IMR-90 (cell line): Measurements from ENCODE around the gene C10orf105. TPM values are rescaled to one million over a fixed set of nuclear protein-coding genes. Genes with fewer than 3 reads are reported as not detected.

Source experiments
- ATAC-seq: fragments of 200-7000 bp; cut with Tn5 transposase; 2 replicates; pipeline ENCODE4 v1.9.1; 2020; ENCODE audit warnings: low read depth, mild to moderate bottlenecking, moderate library complexity
- BruUV-seq: library from RNA; stranded (reverse); fragments of 400-500 nt; replicated peaks from 2 replicates; lab custom pipeline; 2021; lab: Mats Ljungman, UMichigan
- CTCF ChIA-PET: fragments of 300-600 bp; formaldehyde crosslinking; extraction: SDS; loops from one replicate; lab custom pipeline; 2021; ENCODE audit warnings: antibody characterized with exemption; lab: Yijun Ruan, JAX
- POLR2A ChIA-PET: fragments of 300-600 bp; sonication (Branson Sonifier 250); formaldehyde crosslinking; loops from one replicate; lab custom pipeline; 2022; ENCODE audit warnings: antibody characterized with exemption; ENCODE audit not compliant: unreplicated experiment; lab: Charles Lee
- DNase-seq: peaks from one replicate; pipeline ENCODE4 v3.0.0; 2013
- H2AFZ ChIP-seq: replicated peaks from 2 replicates; pipeline ENCODE3; 2013; ENCODE audit warnings: low read length, mild to moderate bottlenecking; ENCODE audit not compliant: poor library complexity
- H2AK5ac ChIP-seq: 2 replicates; pipeline ENCODE4 v1.6.1; 2013; ENCODE audit warnings: low read depth, low read length, inconsistent platforms
- H2AK9ac ChIP-seq: replicated peaks from 2 replicates; pipeline ENCODE3; 2013; ENCODE audit warnings: mild to moderate bottlenecking, low read depth, low read length, moderate library complexity; ENCODE audit not compliant: poor library complexity
- H2BK120ac ChIP-seq: 2 replicates; pipeline ENCODE4 v1.6.1; 2013; ENCODE audit warnings: low read depth, low read length, inconsistent platforms
- H2BK15ac ChIP-seq: 3 replicates; pipeline ENCODE4 v1.6.1; 2013; ENCODE audit warnings: low read depth, low read length, inconsistent platforms
- H2BK20ac ChIP-seq: 2 replicates; pipeline ENCODE4 v1.6.1; 2013; ENCODE audit warnings: low read depth, mild to moderate bottlenecking, inconsistent platforms, low read length, moderate library complexity
- H2BK5ac ChIP-seq: 2 replicates; pipeline ENCODE4 v1.6.1; 2013; ENCODE audit warnings: mild to moderate bottlenecking, low read depth, low read length, inconsistent platforms; ENCODE audit not compliant: poor library complexity, severe bottlenecking
- H3K14ac ChIP-seq: replicated peaks from 2 replicates; pipeline ENCODE4 v1.6.1; 2013; ENCODE audit warnings: low read depth, low read length, inconsistent platforms
- H3K18ac ChIP-seq: 2 replicates; pipeline ENCODE4 v1.6.1; 2013; ENCODE audit warnings: low read depth, low read length, control low read depth
- H3K23ac ChIP-seq: 2 replicates; pipeline ENCODE4 v1.6.1; 2013; ENCODE audit warnings: low read depth, low read length, inconsistent platforms
- H3K27ac ChIP-seq: 2 replicates; pipeline ENCODE4 v1.5.1; 2013; ENCODE audit warnings: mild to moderate bottlenecking, control low read depth, low read length; ENCODE audit not compliant: insufficient read depth
- H3K27me3 ChIP-seq: 2 replicates; pipeline ENCODE4 v1.6.1; 2013; ENCODE audit warnings: low read length; ENCODE audit not compliant: control insufficient read depth, insufficient read depth
- H3K36me3 ChIP-seq: 2 replicates; pipeline ENCODE4 v1.6.1; 2013; ENCODE audit warnings: low read length, mixed read lengths; ENCODE audit not compliant: control insufficient read depth, insufficient read depth
- H3K4ac ChIP-seq: 2 replicates; pipeline ENCODE4 v1.6.1; 2013; ENCODE audit warnings: low read depth, low read length, inconsistent platforms
- H3K4me1 ChIP-seq: 2 replicates; pipeline ENCODE4 v1.6.1; 2013; ENCODE audit warnings: low read length, mixed read lengths; ENCODE audit not compliant: control insufficient read depth, insufficient read depth
- H3K4me2 ChIP-seq: 2 replicates; pipeline ENCODE4 v1.6.1; 2013; ENCODE audit warnings: low read depth, mild to moderate bottlenecking, control low read depth, low read length, moderate library complexity
- H3K4me3 ChIP-seq: 2 replicates; pipeline ENCODE4 v1.5.1; 2013; ENCODE audit warnings: low read depth, mild to moderate bottlenecking, control low read depth, low read length, moderate library complexity; ENCODE audit not compliant: insufficient read depth
- H3K56ac ChIP-seq: 2 replicates; pipeline ENCODE4 v1.6.1; 2013; ENCODE audit warnings: low read length, inconsistent platforms; ENCODE audit not compliant: insufficient read depth; ENCODE audit errors: extremely low read depth
- H3K79me1 ChIP-seq, 2 experiments: 2 replicates each; pipeline ENCODE4 v1.6.1; 2013; ENCODE audit warnings: low read length in 2 of 2, inconsistent platforms in 1 of 2, low read depth in 1 of 2
- H3K9ac ChIP-seq: 2 replicates; pipeline ENCODE4 v1.6.1; 2013; ENCODE audit warnings: low read depth, low read length, control low read depth
- H3K9me1 ChIP-seq: 2 replicates; pipeline ENCODE4 v1.6.1; 2013; ENCODE audit warnings: low read length, inconsistent platforms; ENCODE audit not compliant: insufficient read depth
- H3K9me3 ChIP-seq: 2 replicates; pipeline ENCODE4 v1.6.1; 2013; ENCODE audit warnings: low read length; ENCODE audit not compliant: control insufficient read depth, insufficient read depth
- H4K20me1 ChIP-seq: 2 replicates; pipeline ENCODE4 v1.6.1; 2013; ENCODE audit warnings: low read length, inconsistent platforms; ENCODE audit not compliant: insufficient read depth
- H4K5ac ChIP-seq: 2 replicates; pipeline ENCODE4 v1.6.1; 2013; ENCODE audit warnings: mild to moderate bottlenecking, low read depth, low read length, control low read depth
- H4K8ac ChIP-seq, 2 experiments: 2 replicates each; pipeline ENCODE4 v1.6.1; 2013; ENCODE audit warnings: low read depth in 2 of 2, low read length in 2 of 2, control low read depth in 1 of 2, inconsistent platforms in 1 of 2
- H4K91ac ChIP-seq: 2 replicates; pipeline ENCODE4 v1.6.1; 2013; ENCODE audit warnings: low read depth, low read length, inconsistent platforms; ENCODE audit not compliant: insufficient read depth
- BHLHE40 ChIP-seq: fragments of 150-350 bp; IDR thresholded peaks from 2 replicates; pipeline ENCODE4 v1.6.1; 2016; ENCODE audit warnings: mild to moderate bottlenecking, low read depth, low read length
- FOS ChIP-seq: fragments of 150-350 bp; IDR thresholded peaks from 2 replicates; pipeline ENCODE4 v1.6.1; 2016; ENCODE audit warnings: low read depth, low read length
- MAZ ChIP-seq: IDR thresholded peaks from 2 replicates; pipeline ENCODE4 v1.6.1; 2012; ENCODE audit warnings: low read depth, mild to moderate bottlenecking, low read length, improper control_type of control experiment, moderate library complexity, borderline replicate concordance
- NFE2L2 ChIP-seq: fragments of 150-350 bp; IDR thresholded peaks from 2 replicates; pipeline ENCODE4 v1.6.1; 2016; ENCODE audit warnings: low read depth, mild to moderate bottlenecking, low read length
- RAD21 ChIP-seq: IDR thresholded peaks from 2 replicates; pipeline ENCODE4 v1.6.1; 2012; ENCODE audit warnings: low read length, improper control_type of control experiment
- USF2 ChIP-seq: fragments of 150-350 bp; IDR thresholded peaks from 2 replicates; pipeline ENCODE4 v1.6.1; 2017; ENCODE audit warnings: mild to moderate bottlenecking, antibody characterized with exemption, low read length, low read depth
- WGBS, 2 experiments: methylation state at CpG; one replicate each; pipeline versions ENCODE4 v1.1.5 to v1.1.7; 2013; ENCODE audit warnings: missing lambda C conversion rate in 2 of 2; ENCODE audit not compliant: insufficient read length in 1 of 2; ENCODE audit errors: extremely low coverage in 2 of 2; 5-methylcytosine and 5-hydroxymethylcytosine counted together
- dilution Hi-C: fragments of 300-500 bp; cut with HindIII; formaldehyde crosslinking; loops from one replicate; pipeline ENCODE4 v1.14.3; 2018; ENCODE audit warnings: low sequenced_read_pairs; ENCODE audit not compliant: unreplicated experiment
- in situ Hi-C: fragments of 300-500 bp; cut with MboI; formaldehyde crosslinking; loops from 3 replicates; pipeline ENCODE4 v1.14.3; 2019; ENCODE audit warnings: low sequenced_read_pairs, inconsistent platforms, mixed read lengths
- intact Hi-C: fragments of 100-400 bp; cut with micrococcal nuclease; formaldehyde crosslinking; loops from 2 replicates; pipeline ENCODE4 v1.10.0; 2022
- polyA plus RNA-seq, 3 experiments: library from polyadenylated mRNA; depleted of rRNA; stranded (reverse); fragments of >200 nt; gene quantifications; 2 replicates each; pipeline ENCODE4 v1.2.3, GENCODE V29; 2012; ENCODE audit warnings: low replicate concordance in 1 of 3
- total RNA-seq: library from RNA; depleted of rRNA; stranded (reverse); fragments of >200 nt; gene quantifications from 2 replicates; pipeline ENCODE4 v1.2.3, GENCODE V29; 2012

C10orf105 gene
- total and polyA plus RNA-seq, 2 of the 4 experiments (the other 2 are of a cell fraction): under 0.01 TPM; not detected in 1

GRCh38 chr10:71765906-71766716 lies 46.5 kb upstream of the C10orf105 start:
- H3K18ac ChIP-seq: peak overlapping the region; percentile 84
- H2AK5ac ChIP-seq: peak overlapping the region; percentile 93
- DNase-seq (no peak), ATAC-seq (no peak)
- peak overlapping the region; percentile 33 for H3K23ac ChIP-seq
- H3K36me3 ChIP-seq: peaks cover 5% of the 10 kb centered on the region; the same call in 1 of the 2 replicates
- no peaks in the 10 kb centered on the region for H3K9me3 ChIP-seq
- H2BK15ac ChIP-seq: peak overlapping the region; percentile 65
- H3K14ac ChIP-seq: peak overlapping the region; percentile 70
- H3K9me1 ChIP-seq: peaks cover 35% of the 10 kb centered on the region
- peak overlapping the region; percentile 10 for H2AFZ ChIP-seq
- CTCF ChIA-PET: interaction anchor here (0.9 kb wide), 1 partner anchor 13 kb away, joined by 3 read pairs; no protein-coding TSS in a partner anchor
- H4K91ac ChIP-seq: peak overlapping the region; percentile 95
- no peak overlapping the region for H3K4me2 ChIP-seq
- POLR2A ChIA-PET: interaction anchor here (0.7 to 1.0 kb wide), 2 partner anchors 8 to 84 kb away, joined by 3 read pairs; no protein-coding TSS in a partner anchor
- dilution Hi-C loops (no loop called here), intact Hi-C loops (loop anchor here (2.0 to 5.0 kb wide), 2 partner anchors 37 to 54 kb away; no protein-coding TSS in a partner anchor), in situ Hi-C loops (no loop called here)
- H4K8ac ChIP-seq: peak overlapping the region; percentile 38 to 85; a peak in 3 of 4 replicates
- no peak overlapping the region for H3K4me3 ChIP-seq
- H3K4ac ChIP-seq: peak overlapping the region; percentile 95
- H4K5ac ChIP-seq: peak overlapping the region; percentile 61
- 0 out of 2 replicates have a peak overlapping the region, but pooled peaks have one; percentile 9 for H3K9ac ChIP-seq
- peaks cover 56% of the 10 kb centered on the region for H3K4me1 ChIP-seq
- no peaks in the 10 kb centered on the region for H4K20me1 ChIP-seq
- peak overlapping the region; percentile 71 for H2AK9ac ChIP-seq
- peak overlapping the region; percentile 67 for H2BK5ac ChIP-seq
- TF ChIP-seq USF2 (no peak), FOS (no peak), MAZ (no peak), RAD21 (no peak), BHLHE40 (no peak), NFE2L2 (no peak)
- peak overlapping the region; percentile 63 for H3K27ac ChIP-seq
- peak overlapping the region; percentile 94 for H2BK20ac ChIP-seq
- BruUV-seq: no TSS peak
- WGBS, 2 experiments: 94% methylated on average over 12 of the region's 22 CpGs; no CpG with 5 or more reads in 1 of the 2 experiments
- H3K27me3 ChIP-seq: no peaks in the 10 kb centered on the region
- peaks cover 6 to 18% of the 10 kb centered on the region in 2 experiments; a peak in 3 of 4 replicates for H3K79me1 ChIP-seq
- peak overlapping the region; percentile 96 for H2BK120ac ChIP-seq
- H3K56ac ChIP-seq: peak overlapping the region; percentile 36; the same call in 1 of the 2 replicates
